SU-DHL-6 (cell line): ENCODE measurements around the gene FAM20C.
"Not testable (repeated sequence)": the region's sequence is repeated elsewhere in the genome, so short reads cannot be mapped to it uniquely, and the experiment has no call there.

Source experiments
- H2AFZ ChIP-seq: fragments of 200-600 bp; sonication (generic); 2 replicates; pipeline ENCODE4 v1.6.1; 2014; ENCODE audit warnings: low read depth, mild to moderate bottlenecking, moderate library complexity, mixed read lengths, antibody characterized with exemption, low read length; ENCODE audit not compliant: severe bottlenecking
- H3F3A ChIP-seq: fragments of 200-600 bp; shearing (Covaris generic); 2 replicates; pipeline ENCODE4 v1.6.0; 2016; ENCODE audit warnings: antibody characterized with exemption, mild to moderate bottlenecking; ENCODE audit not compliant: insufficient read depth
- H3K27ac ChIP-seq: fragments of 200-600 bp; sonication (generic); 2 replicates; pipeline ENCODE4 v1.5.1; 2016; ENCODE audit warnings: low read depth, mild to moderate bottlenecking, low read length, moderate library complexity, mixed read lengths
- H3K27me3 ChIP-seq: fragments of 200-600 bp; sonication (generic), shearing (Covaris generic); 2 replicates; pipeline ENCODE4 v1.6.0; 2014; ENCODE audit warnings: mild to moderate bottlenecking, low read length
- H3K36me3 ChIP-seq: fragments of 200-600 bp; sonication (generic); 2 replicates; pipeline ENCODE4 v1.6.1; 2014; ENCODE audit warnings: mild to moderate bottlenecking, low read length, mixed read lengths
- H3K4me2 ChIP-seq: fragments of 300-600, 200-600 bp; shearing (Covaris generic), sonication (generic); 2 replicates; pipeline ENCODE4 v1.6.0; 2014; ENCODE audit warnings: low read length, low read depth, mild to moderate bottlenecking; ENCODE audit not compliant: poor library complexity, severe bottlenecking
- H3K4me3 ChIP-seq: fragments of 200-600 bp; sonication (generic); 2 replicates; pipeline ENCODE4 v1.5.1; 2014; ENCODE audit warnings: antibody characterized with exemption, low read length, mild to moderate bottlenecking, mixed read lengths; ENCODE audit not compliant: insufficient read depth, poor library complexity, severe bottlenecking
- H3K79me2 ChIP-seq: fragments of 200-600 bp; sonication (generic); 2 replicates; pipeline ENCODE4 v1.6.1; 2014; ENCODE audit warnings: mild to moderate bottlenecking, low read length, moderate library complexity; ENCODE audit not compliant: insufficient read depth
- H3K9ac ChIP-seq: fragments of 200-600 bp; sonication (generic); 2 replicates; pipeline ENCODE4 v1.7.0; 2014; ENCODE audit warnings: mild to moderate bottlenecking, low read length
- H3K9me2 ChIP-seq: fragments of 200-600 bp; sonication (generic); replicated peaks from 2 replicates; pipeline ENCODE4 v1.6.1; 2014; ENCODE audit warnings: low read length; ENCODE audit not compliant: insufficient read depth
- H3K9me3 ChIP-seq: fragments of 200-600 bp; sonication (generic); 2 replicates; pipeline ENCODE4 v1.6.1; 2014; ENCODE audit warnings: low read length, mixed read lengths; ENCODE audit not compliant: insufficient read depth
- H4K20me1 ChIP-seq: fragments of 200-600 bp; sonication (generic); 2 replicates; pipeline ENCODE4 v1.6.1; 2014; ENCODE audit warnings: low read depth, mild to moderate bottlenecking, antibody characterized with exemption, low read length, moderate library complexity, mixed read lengths
- CTCF ChIP-seq: fragments of 200-600 bp; sonication (generic); IDR thresholded peaks from one replicate; pipeline ENCODE4 v1.5.1; 2017; ENCODE audit warnings: antibody characterized with exemption, mild to moderate bottlenecking, low read length, moderate library complexity; ENCODE audit not compliant: insufficient read depth, poor library complexity, severe bottlenecking
- EZH2phosphoT487 ChIP-seq: fragments of 200-600 bp; sonication (generic), shearing (Covaris generic); conservative IDR thresholded peaks from 2 replicates; pipeline ENCODE4 v1.6.1; 2018; ENCODE audit warnings: mild to moderate bottlenecking, antibody characterized with exemption, low read length, moderate library complexity, mixed read lengths

FAM20C gene

GRCh38 chr7:262631-263311, 70.4 kb downstream of the FAM20C start:
- H3K4me2 ChIP-seq, H3F3A ChIP-seq, H4K20me1 ChIP-seq, H3K79me2 ChIP-seq, H3K27ac ChIP-seq, H3K36me3 ChIP-seq, H3K27me3 ChIP-seq, H3K4me3 ChIP-seq, H3K9me2 ChIP-seq, H2AFZ ChIP-seq, H3K9ac ChIP-seq: not testable (repeated sequence)
- H3K9me3 ChIP-seq, result peaks cover 29% of the 10 kb centered on the region
- TF ChIP-seq CTCF, result peak; percentile 13

GRCh38 chr7:263483-264351, 71.3 kb downstream of the FAM20C start:
- H3K9me3 ChIP-seq, result peaks cover 29% of the 10 kb centered on the region
- TF ChIP-seq CTCF, result peak; percentile 41
- not testable (repeated sequence) for H3K27ac ChIP-seq, H3K36me3 ChIP-seq, H4K20me1 ChIP-seq, H3K79me2 ChIP-seq, H3K27me3 ChIP-seq, H3K9me2 ChIP-seq, H3F3A ChIP-seq, H3K4me2 ChIP-seq, H2AFZ ChIP-seq, H3K9ac ChIP-seq, H3K4me3 ChIP-seq

- H3K9me2 ChIP-seq, result no peaks in the 10 kb centered on the region
- peaks cover 29% of the 10 kb centered on the region for H3K9me3 ChIP-seq
- no peak overlapping the region for H3K4me2 ChIP-seq
- H3K27me3 ChIP-seq, result no peaks in the 10 kb centered on the region
- no peaks in the 10 kb centered on the region for H3K79me2 ChIP-seq
- H3K9ac ChIP-seq, result no peak overlapping the region
- no peak overlapping the region for H3K27ac ChIP-seq
- H3F3A ChIP-seq, result peaks cover 3% of the 10 kb centered on the region; the same call in 1 of the 2 replicates
- H4K20me1 ChIP-seq, result no peaks in the 10 kb centered on the region
- TF ChIP-seq EZH2phosphoT487, result no peak
- TF ChIP-seq CTCF, result no peak
- no peak overlapping the region for H2AFZ ChIP-seq
- H3K4me3 ChIP-seq, result no peak overlapping the region
- no peaks in the 10 kb centered on the region for H3K36me3 ChIP-seq
Observed at GRCh38 chr7:264541-265191, 72.3 kb downstream of the FAM20C start.
